PFSK-1 (cell line): ENCODE results near the gene ATG2A.

Source experiments
- POLR2AphosphoS5 ChIP-seq: IDR thresholded peaks from 2 replicates; pipeline ENCODE4 v1.6.1; 2012; ENCODE audit warnings: low read depth, mild to moderate bottlenecking, control low read depth, low read length, moderate library complexity
- TAF1 ChIP-seq: IDR thresholded peaks from 2 replicates; pipeline ENCODE4 v1.6.1; 2012; ENCODE audit warnings: low read length, control low read depth, borderline replicate concordance; ENCODE audit not compliant: insufficient read depth
- TF ChIP-seq, protein P1 (sequence below), 2 experiments: IDR thresholded peaks; 2 replicates each; pipeline versions ENCODE4 v1.6.1 to v1.8.0; 2011 to 2012; ENCODE audit warnings: low read depth in 2 of 2, low read length in 2 of 2, control low read depth in 1 of 2, inconsistent platforms in 1 of 2, mild to moderate bottlenecking in 1 of 2, moderate library complexity in 1 of 2; ENCODE audit not compliant: insufficient read depth in 1 of 2

- TF ChIP-seq, protein P1, sequence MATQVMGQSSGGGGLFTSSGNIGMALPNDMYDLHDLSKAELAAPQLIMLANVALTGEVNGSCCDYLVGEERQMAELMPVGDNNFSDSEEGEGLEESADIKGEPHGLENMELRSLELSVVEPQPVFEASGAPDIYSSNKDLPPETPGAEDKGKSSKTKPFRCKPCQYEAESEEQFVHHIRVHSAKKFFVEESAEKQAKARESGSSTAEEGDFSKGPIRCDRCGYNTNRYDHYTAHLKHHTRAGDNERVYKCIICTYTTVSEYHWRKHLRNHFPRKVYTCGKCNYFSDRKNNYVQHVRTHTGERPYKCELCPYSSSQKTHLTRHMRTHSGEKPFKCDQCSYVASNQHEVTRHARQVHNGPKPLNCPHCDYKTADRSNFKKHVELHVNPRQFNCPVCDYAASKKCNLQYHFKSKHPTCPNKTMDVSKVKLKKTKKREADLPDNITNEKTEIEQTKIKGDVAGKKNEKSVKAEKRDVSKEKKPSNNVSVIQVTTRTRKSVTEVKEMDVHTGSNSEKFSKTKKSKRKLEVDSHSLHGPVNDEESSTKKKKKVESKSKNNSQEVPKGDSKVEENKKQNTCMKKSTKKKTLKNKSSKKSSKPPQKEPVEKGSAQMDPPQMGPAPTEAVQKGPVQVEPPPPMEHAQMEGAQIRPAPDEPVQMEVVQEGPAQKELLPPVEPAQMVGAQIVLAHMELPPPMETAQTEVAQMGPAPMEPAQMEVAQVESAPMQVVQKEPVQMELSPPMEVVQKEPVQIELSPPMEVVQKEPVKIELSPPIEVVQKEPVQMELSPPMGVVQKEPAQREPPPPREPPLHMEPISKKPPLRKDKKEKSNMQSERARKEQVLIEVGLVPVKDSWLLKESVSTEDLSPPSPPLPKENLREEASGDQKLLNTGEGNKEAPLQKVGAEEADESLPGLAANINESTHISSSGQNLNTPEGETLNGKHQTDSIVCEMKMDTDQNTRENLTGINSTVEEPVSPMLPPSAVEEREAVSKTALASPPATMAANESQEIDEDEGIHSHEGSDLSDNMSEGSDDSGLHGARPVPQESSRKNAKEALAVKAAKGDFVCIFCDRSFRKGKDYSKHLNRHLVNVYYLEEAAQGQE (IDR thresholded peaks at IDR 0.05; ENCODE audit: insufficient read depth in 1 of 2, low read depth in 2 of 2, low read length in 2 of 2), result no peak
- TF ChIP-seq POLR2AphosphoS5, result no peak
- no peak for TF ChIP-seq TAF1
Observed at GRCh38 chr11:64898076-64898445, 18.9 kb downstream of the ATG2A start.
